Gastrocnemius medialis (tissue), 4 donors: ENCODE results near the gene STIM1. TPM values are rescaled to one million over a fixed set of nuclear protein-coding genes. Genes with fewer than 3 reads are reported as not detected.
A peak's percentile ranks its signal among the peaks of the same experiment; 100 is the strongest.

ENCODE experiments used
- ATAC-seq, 2 donors: fragments of 150-250 bp; one replicate each; pipeline ENCODE4 v1.9.1; 2016
- DNase-seq, 2 donors: peaks; one replicate each; pipeline ENCODE4 v3.0.0-alpha.2; 2019
- H3K27ac ChIP-seq, 4 donors: fragments of 200-600 bp; sonication (generic); 1 replicate in 1 of 4; 2 replicates in 3 of 4; pipeline ENCODE4 v1.5.1; 2016 to 2018; ENCODE audit warnings: mild to moderate bottlenecking in 2 of 4, moderate library complexity in 1 of 4
- H3K27me3 ChIP-seq, 3 donors: fragments of 200-600 bp; sonication (generic) in 2 of 3; 1 replicate in 1 of 3; 2 replicates in 2 of 3; pipeline versions ENCODE4 v1.5.1 to v1.6.0; 2016 to 2019; ENCODE audit warnings: mild to moderate bottlenecking in 1 of 3, moderate library complexity in 1 of 3
- H3K36me3 ChIP-seq, 2 donors: fragments of 200-600 bp; sonication (generic) in 1 of 2; one replicate each; pipeline ENCODE4 v1.5.1; 2017 to 2018
- H3K4me1 ChIP-seq, 2 donors: fragments of 200-600 bp; sonication (generic) in 1 of 2; one replicate each; pipeline ENCODE4 v1.5.1; 2016 to 2017; ENCODE audit warnings: mild to moderate bottlenecking in 2 of 2
- H3K4me3 ChIP-seq, 4 donors: fragments of 200-600 bp; sonication (generic) in 3 of 4; 1 replicate in 1 of 4; 2 replicates in 3 of 4; pipeline ENCODE4 v1.5.1; 2016 to 2019; ENCODE audit warnings: mild to moderate bottlenecking in 2 of 4
- H3K9me3 ChIP-seq, 3 donors: fragments of 200-600 bp; sonication (generic) in 2 of 3; 1 replicate in 1 of 3; 2 replicates in 2 of 3; pipeline ENCODE4 v1.5.1; 2016 to 2019
- CTCF ChIP-seq, 5 experiments: fragments of 450-650 bp in 3 of 5; fragments of 200-600 bp in 2 of 5; sonication (generic) in 2 of 5; IDR thresholded peaks in 4 of 5; conservative IDR thresholded peaks in 1 of 5; 1 replicate in 4 of 5; 2 replicates in 1 of 5; pipeline ENCODE4 v1.5.1; 2016 to 2019; ENCODE audit warnings: antibody characterized with exemption in 5 of 5, mild to moderate bottlenecking in 3 of 5, moderate library complexity in 3 of 5
- POLR2A ChIP-seq, 2 donors: fragments of 450-650 bp; IDR thresholded peaks; one replicate each; pipeline ENCODE4 v1.6.1; 2017; ENCODE audit warnings: antibody characterized with exemption in 2 of 2, mild to moderate bottlenecking in 2 of 2, moderate library complexity in 2 of 2
- in situ Hi-C, 4 donors: fragments of 200-750 bp; cut with MboI; loops; one replicate each; pipeline versions ENCODE4 v1.15.0 to v1.8.0; 2017; ENCODE audit warnings: low sequenced_read_pairs in 4 of 4
- intact Hi-C: fragments of 100-400 bp; cut with DNase I; formaldehyde crosslinking; loops from one replicate; pipeline ENCODE4 v1.15.1; 2023; ENCODE audit warnings: low total_unique reads
- total RNA-seq, 4 donors: library from RNA; depleted of rRNA; stranded (reverse); fragments of >200 nt; gene quantifications; one replicate each; pipeline versions ENCODE4 v1.1.0 to v1.2.3, GENCODE V29; 2016

STIM1 gene
- total RNA-seq, 4 donors from 2014 or later: 45.9 to 132 (median 87.3) TPM

- H3K27me3 ChIP-seq: no peaks in the 10 kb centered on the region
- intact Hi-C loops: loop anchor here (2.0 to 5.0 kb wide), 2 partner anchors 72 to 143 kb away; partner anchors contain the start of gene STIM1
- H3K27ac ChIP-seq: peak overlapping the region; percentile 81 to 92 (median 87)
- no peaks in the 10 kb centered on the region for H3K36me3 ChIP-seq
- peak; percentile 96 for ATAC-seq
- DNase-seq: peak; percentile 70 to 81
- H3K4me3 ChIP-seq: no peak overlapping the region
- TF ChIP-seq CTCF (IDR thresholded peaks at IDR 0.05 in 4 of 5, conservative IDR thresholded peaks at IDR 0.05 in 1 of 5): no peak
- peak; percentile 20 to 31 for TF ChIP-seq POLR2A (IDR thresholded peaks at IDR 0.05)
- in situ Hi-C loops: loop anchor here in 1 of 4 donors (10.0 kb wide), 2 partner anchors 65 kb away; no protein-coding TSS in a partner anchor
- peaks cover 75 to 80% of the 10 kb centered on the region in 2 donors for H3K4me1 ChIP-seq
- H3K9me3 ChIP-seq: no peaks in the 10 kb centered on the region
Measured at GRCh38 chr11:3929649-3930048, 74.2 kb downstream of the STIM1 start.

- intact Hi-C loops: no loop called here
- Histone ChIP-seq H3K27me3 (no peaks in the 10 kb centered on the region), H3K27ac (peak overlapping the region; percentile 36 to 86 (median 61)), H3K4me3 (no peak overlapping the region), H3K9me3 (no peaks in the 10 kb centered on the region), H3K4me1 (peaks cover 85 to 91% of the 10 kb centered on the region in 2 donors), H3K36me3 (no peaks in the 10 kb centered on the region)
- TF ChIP-seq POLR2A (IDR thresholded peaks at IDR 0.05) (no peak), CTCF (IDR thresholded peaks at IDR 0.05 in 4 of 5, conservative IDR thresholded peaks at IDR 0.05 in 1 of 5) (no peak)
- in situ Hi-C loops: loop anchor here in 1 of 4 donors (10.0 kb wide), 2 partner anchors 62 to 68 kb away; no protein-coding TSS in a partner anchor
- DNase-seq: no peak
- no peak for ATAC-seq
Measured at GRCh38 chr11:3932698-3933097, 77.2 kb downstream of the STIM1 start.

- in situ Hi-C loops: loop anchor here in 1 of 4 donors (10.0 kb wide), 2 partner anchors 62 to 68 kb away; no protein-coding TSS in a partner anchor
- no peaks in the 10 kb centered on the region for H3K36me3 ChIP-seq
- H3K9me3 ChIP-seq: no peaks in the 10 kb centered on the region
- intact Hi-C loops: no loop called here
- no peaks in the 10 kb centered on the region for H3K27me3 ChIP-seq
- peak overlapping the region; percentile 36 to 86 (median 61) for H3K27ac ChIP-seq
- no peak for DNase-seq
- H3K4me3 ChIP-seq: no peak overlapping the region
- no peak for ATAC-seq
- TF ChIP-seq POLR2A (IDR thresholded peaks at IDR 0.05): no peak
- no peak for TF ChIP-seq CTCF (IDR thresholded peaks at IDR 0.05 in 4 of 5, conservative IDR thresholded peaks at IDR 0.05 in 1 of 5)
- peaks cover 85 to 90% of the 10 kb centered on the region in 2 donors for H3K4me1 ChIP-seq
Measured at GRCh38 chr11:3933165-3933628, 77.7 kb downstream of the STIM1 start.

GRCh38 chr11:3934658-3935057, 79.2 kb downstream of the STIM1 start:
- ATAC-seq (peak in 1 of 2 donors; percentile 35), DNase-seq (peak in 1 of 2 donors; percentile 50)
- H3K27me3 ChIP-seq: no peaks in the 10 kb centered on the region
- no peaks in the 10 kb centered on the region for H3K9me3 ChIP-seq
- no peak overlapping the region for H3K4me3 ChIP-seq
- H3K4me1 ChIP-seq: peaks cover 84 to 88% of the 10 kb centered on the region in 2 donors
- no peaks in the 10 kb centered on the region for H3K36me3 ChIP-seq
- no peak for TF ChIP-seq CTCF (IDR thresholded peaks at IDR 0.05 in 4 of 5, conservative IDR thresholded peaks at IDR 0.05 in 1 of 5)
- no peak for TF ChIP-seq POLR2A (IDR thresholded peaks at IDR 0.05)
- intact Hi-C loops: no loop called here
- peak overlapping the region; percentile 36 to 86 (median 61) for H3K27ac ChIP-seq
- in situ Hi-C loops: loop anchor here in 1 of 4 donors (10.0 kb wide), 2 partner anchors 60 to 70 kb away; no protein-coding TSS in a partner anchor
